GM21825 (cell line): ENCODE measurements around the gene RHOJ.
"Not testable (repeated sequence)": the region's sequence is repeated elsewhere in the genome, so short reads cannot be mapped to it uniquely, and the experiment has no call there.

ENCODE experiments used
- ATAC-seq: cut with Tn5 transposase; IDR thresholded peaks from one replicate; pipeline ENCODE4 v1.9.1; 2021; ENCODE audit warnings: mild to moderate bottlenecking, moderate library complexity; ENCODE audit not compliant: unreplicated experiment

The RHOJ gene

GRCh38 chr14:63266106-63266505 lies 61.9 kb downstream of the RHOJ start:
- ATAC-seq, result no peak

GRCh38 chr14:63267171-63267570 lies 62.9 kb downstream of the RHOJ start:
- no peak for ATAC-seq

- no peak for ATAC-seq
These were observed 64.5 kb downstream of the RHOJ start for GRCh38 chr14:63268771-63269170.

- no peak for ATAC-seq
These were observed 65.5 kb downstream of the RHOJ start for GRCh38 chr14:63269561-63270225.

- ATAC-seq, result no peak
These were observed 68.9 kb downstream of the RHOJ start for GRCh38 chr14:63273129-63273528.

- no peak for ATAC-seq
These were observed 69.7 kb downstream of the RHOJ start for GRCh38 chr14:63273717-63274655.

GRCh38 chr14:63275611-63276010 lies 71.4 kb downstream of the RHOJ start:
- ATAC-seq, result no peak

- ATAC-seq, result no peak
These were observed 71.8 kb downstream of the RHOJ start for GRCh38 chr14:63276016-63276415.

- no peak for ATAC-seq
These were observed 72.5 kb downstream of the RHOJ start for GRCh38 chr14:63276492-63277342.

GRCh38 chr14:63277591-63278183 lies 73.4 kb downstream of the RHOJ start:
- no peak for ATAC-seq

- ATAC-seq, result not testable (repeated sequence)
These were observed 75.7 kb downstream of the RHOJ start for GRCh38 chr14:63279933-63280332.

GRCh38 chr14:63282997-63283883 lies 79.0 kb downstream of the RHOJ start:
- ATAC-seq, result no peak

- no peak for ATAC-seq
These were observed 79.6 kb downstream of the RHOJ start for GRCh38 chr14:63283884-63284248.

GRCh38 chr14:63286071-63286470 lies 81.8 kb downstream of the RHOJ start:
- ATAC-seq, result no peak

GRCh38 chr14:63287666-63288483 lies 83.6 kb downstream of the RHOJ start:
- no peak for ATAC-seq

GRCh38 chr14:63288853-63289252 lies 84.6 kb downstream of the RHOJ start:
- ATAC-seq, result no peak

- ATAC-seq, result no peak
These were observed 86.6 kb downstream of the RHOJ start for GRCh38 chr14:63290741-63291430.

GRCh38 chr14:63292805-63293204 lies 88.6 kb downstream of the RHOJ start:
- ATAC-seq, result no peak
